Measurements from ENCODE around the gene DEFB129.
"Not testable (repeated sequence)": the region's sequence is repeated elsewhere in the genome, so short reads cannot be mapped to it uniquely, and the experiment has no call there.

DEFB129 gene, protein sequence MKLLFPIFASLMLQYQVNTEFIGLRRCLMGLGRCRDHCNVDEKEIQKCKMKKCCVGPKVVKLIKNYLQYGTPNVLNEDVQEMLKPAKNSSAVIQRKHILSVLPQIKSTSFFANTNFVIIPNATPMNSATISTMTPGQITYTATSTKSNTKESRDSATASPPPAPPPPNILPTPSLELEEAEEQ

DNA sequence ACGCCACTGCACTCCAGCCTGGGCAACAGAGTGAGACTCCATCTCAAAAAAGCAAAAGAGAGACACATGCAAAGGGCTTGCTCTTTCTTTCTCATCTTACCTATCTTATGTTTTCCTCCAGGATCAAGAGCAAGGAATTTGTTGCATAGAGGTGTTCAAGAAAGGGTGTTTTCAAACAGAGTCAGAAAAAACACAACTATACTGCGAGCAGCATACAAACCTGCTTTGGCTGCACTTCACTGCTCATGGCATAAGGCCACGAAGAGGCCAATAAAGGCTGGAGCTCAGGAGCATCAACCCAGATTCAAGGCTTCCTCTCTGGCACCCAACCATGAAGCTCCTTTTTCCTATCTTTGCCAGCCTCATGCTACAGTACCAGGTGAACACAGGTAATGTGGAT lies at the start of gene DEFB129:
Gene DEFB129, plus strand, starts transcription at position 301 of the 400 bp plus-strand sequence. Its CDS starts 31 bp downstream, at position 332.
- no peak for DNase-seq

DNA sequence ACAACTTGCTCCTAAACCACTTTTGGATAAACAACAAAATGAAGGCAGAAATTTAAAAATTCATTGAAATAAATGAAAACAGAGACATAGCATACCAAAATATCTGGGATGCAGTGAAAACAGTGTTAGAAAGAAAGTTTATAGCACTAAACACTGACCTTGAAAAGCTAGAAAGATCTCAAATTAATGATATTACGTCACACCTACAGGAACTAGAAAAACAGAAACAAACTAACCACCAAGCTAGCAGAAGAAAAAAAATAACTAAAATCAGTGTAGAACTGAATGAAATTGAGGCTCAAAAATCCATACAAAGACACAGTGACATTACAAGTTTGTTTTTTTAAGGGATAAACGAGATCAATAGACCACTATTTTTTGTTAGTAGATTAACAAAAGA lies 42.8 kb upstream of the DEFB129 start:
- DNase-seq = no peak

- no peak for DNase-seq
Observed at GRCh38 chr20:187733-188132, 39.3 kb upstream of the DEFB129 start.

- no peak for DNase-seq
Observed at GRCh38 chr20:189611-190010, 37.4 kb upstream of the DEFB129 start, which contains the start of gene DEFB128. Gene DEFB128, minus strand, starts transcription at chr20:189711. Its CDS starts 88 bp downstream, at chr20:189623.

DNA sequence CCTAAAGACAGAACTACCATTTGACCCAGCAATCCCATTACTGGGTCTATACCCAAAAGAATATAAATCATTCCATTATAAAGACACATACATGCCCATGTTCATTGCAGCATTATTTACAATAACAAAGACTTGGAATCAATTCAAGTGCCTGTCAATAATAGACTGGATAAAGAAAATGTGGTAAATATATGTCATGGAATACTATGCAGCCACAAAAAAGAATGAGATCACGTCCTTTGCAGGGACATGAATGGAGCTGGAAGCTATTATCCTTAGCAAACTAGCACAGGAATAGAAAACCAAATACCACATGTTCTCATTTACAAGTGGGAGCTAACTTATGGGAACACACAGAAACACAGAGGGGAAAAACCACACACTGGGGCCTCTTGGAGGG lies 28.8 kb upstream of the DEFB129 start:
- no peak for DNase-seq

DNA sequence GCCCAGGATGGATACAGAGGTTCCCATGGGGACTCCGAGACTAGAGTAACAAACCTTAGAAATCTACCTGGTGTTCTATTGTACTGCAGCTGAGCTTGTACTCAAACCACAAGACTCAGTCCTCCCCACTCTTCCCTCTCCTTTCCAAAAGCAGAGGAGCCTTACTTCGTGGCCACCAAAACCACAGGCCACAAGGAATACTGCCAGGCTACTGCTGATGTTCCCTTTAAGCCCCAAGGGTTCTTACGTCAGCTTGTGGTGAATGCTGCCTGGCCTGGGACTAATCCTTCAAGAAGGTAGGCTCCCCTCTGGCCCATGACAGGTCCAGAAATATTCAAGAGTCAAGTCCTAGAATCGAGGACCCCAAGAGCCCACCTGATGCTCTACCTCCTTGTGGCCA lies 27.1 kb upstream of the DEFB129 start:
- DNase-seq = no peak

- DNase-seq = not testable (repeated sequence)
Observed at GRCh38 chr20:203630-204029, 23.4 kb upstream of the DEFB129 start.

GRCh38 chr20:208942-209566 lies 18.0 kb upstream of the DEFB129 start:
- DNase-seq = peak in 2 of 58 donors; percentile 4

- no peak for DNase-seq
Observed at GRCh38 chr20:210809-211502, 16.1 kb upstream of the DEFB129 start.

DNA sequence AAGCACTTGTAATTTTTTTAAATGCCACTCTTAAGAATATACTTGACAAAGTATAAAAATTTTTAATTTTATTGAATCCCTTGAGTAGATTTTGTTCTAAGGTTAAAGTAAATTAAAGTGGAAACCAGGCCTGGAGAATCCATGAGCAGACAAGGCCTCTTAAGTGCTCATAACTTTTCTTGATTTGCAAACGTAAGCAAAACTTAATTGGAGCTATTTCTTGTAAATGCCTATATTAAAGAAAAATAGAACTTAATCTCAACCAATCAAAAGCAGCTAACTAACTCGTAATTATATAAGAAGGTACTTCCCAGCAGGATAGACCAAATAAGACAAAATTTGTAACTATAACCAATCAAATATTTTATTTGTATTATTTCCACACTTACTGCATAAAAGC lies 12.7 kb upstream of the DEFB129 start:
- no peak for DNase-seq

DNA sequence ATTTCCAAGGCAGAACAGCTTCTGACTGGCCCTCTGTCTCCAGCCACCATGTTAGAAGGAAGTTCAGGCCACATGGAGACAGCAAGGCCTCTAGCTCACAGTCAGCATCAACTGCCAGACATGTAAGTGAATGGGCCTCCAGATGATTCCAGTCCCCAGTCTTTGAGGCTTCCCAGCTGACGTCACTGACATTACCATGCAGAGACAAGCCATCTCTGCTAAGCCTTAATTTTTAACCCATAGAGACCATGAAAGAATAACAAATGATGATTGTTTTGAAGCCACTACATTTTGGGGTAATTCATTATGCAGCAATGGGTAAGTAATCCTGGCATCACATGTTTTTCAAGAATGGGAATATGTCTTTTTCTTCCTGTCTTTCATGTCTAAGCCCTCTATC lies 11.3 kb upstream of the DEFB129 start:
- no peak for DNase-seq

GRCh38 chr20:217266-217665 lies 9.8 kb upstream of the DEFB129 start:
- no peak for DNase-seq

GRCh38 chr20:219290-220115 lies 7.6 kb upstream of the DEFB129 start:
- no peak for DNase-seq

GRCh38 chr20:221258-221830 lies 5.7 kb upstream of the DEFB129 start:
- no peak for DNase-seq

DNA sequence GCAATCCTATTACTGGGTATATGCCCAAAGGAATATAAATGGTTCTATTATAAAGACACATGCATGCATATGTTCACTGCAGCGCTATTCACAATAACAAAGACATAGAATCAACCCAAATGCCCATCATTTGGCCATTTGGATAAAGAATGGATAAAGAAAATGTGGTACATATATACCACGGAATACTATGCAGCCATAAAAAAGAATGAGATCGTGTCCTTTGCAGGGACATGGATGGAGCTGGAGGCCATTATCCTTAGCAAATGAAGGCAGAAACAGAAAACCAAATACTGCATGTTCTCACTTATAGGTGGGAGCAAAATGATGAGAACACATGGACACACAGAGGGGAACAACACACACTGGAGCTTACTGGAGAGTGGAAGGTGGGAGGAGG lies 1.2 kb upstream of the DEFB129 start:
- DNase-seq = not testable (repeated sequence)

DNA sequence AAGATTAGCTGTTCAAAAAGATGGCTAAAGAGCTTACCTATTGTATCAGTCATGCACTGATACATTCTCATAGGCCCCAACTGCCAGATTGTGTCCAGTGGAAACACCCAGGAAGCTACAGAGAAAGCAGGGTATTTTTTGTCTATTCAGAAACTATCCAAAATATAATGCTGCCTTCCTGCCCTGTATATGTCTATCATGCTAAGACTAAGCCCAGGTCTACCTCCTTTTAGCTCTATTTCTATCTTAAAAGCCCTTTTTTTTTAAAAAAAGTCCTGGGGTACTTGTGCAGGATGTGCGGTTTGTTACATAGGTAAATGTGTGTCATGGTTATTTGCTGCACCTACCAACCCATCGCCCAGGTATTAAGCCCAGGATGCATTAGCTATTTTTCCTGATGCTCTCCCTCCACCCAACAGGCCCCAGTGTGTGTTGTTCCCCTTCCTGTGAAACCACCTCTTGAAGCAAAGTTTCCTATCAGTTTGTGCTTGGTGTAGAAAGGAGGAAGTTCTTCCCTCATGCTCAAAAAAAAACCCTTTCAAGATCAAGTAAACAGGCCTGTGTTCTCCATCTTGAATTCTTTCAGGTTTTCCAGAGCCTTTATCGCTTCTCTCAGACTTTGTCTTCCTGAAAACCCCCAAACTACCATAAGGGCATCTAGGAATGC lies 514 bp downstream of the DEFB129 start:
- DNase-seq = no peak

DNA sequence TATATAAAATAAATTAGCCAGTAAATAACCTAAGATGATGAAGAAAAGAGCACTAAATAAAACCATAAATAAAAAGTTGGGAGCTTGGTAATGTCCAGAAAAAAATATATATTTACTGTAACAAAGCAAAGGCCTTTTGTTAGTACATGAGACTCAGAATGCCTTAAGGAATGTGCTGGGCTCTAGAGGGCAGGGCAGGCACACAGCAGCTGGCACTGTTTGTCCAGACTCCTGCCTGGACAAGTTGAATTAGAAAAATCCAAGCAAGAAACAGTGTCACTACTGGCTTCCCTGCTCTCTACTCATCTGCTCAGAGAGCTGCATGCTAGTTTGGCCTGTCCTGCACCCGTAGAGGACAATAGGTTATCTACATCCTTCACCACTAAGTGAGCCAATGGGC lies 8.8 kb downstream of the DEFB129 start:
- DNase-seq = peak in 5 of 58 donors; percentile 1 to 4 (median 2)

GRCh38 chr20:237489-237888 lies 10.4 kb downstream of the DEFB129 start:
- DNase-seq = peak in 9 of 58 donors; percentile 0 to 10 (median 6)

DNA sequence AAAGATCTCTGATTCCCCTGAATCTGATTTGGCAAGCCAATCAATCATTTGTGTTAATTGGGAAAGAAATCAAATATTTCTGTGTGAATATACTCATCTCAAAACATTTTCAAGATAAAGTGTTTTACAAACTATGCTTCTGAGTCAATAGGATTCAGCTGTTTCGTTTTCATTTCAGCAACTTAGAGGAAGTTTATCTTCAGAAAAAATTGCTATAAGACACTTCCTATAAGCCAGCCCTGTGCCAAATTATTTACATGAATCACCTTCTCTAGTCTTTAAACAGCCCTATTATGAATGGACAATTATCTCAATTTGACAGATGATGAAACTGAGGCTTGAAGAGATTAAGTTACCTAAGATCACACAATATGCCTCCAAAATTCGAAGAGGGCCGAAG lies 10.9 kb downstream of the DEFB129 start:
- DNase-seq = no peak

GRCh38 chr20:242905-243304 lies 15.8 kb downstream of the DEFB129 start:
- no peak for DNase-seq

GRCh38 chr20:251354-251753 lies 24.3 kb downstream of the DEFB129 start:
- no peak for DNase-seq
